ENCODE measurements around the gene MDM1. TPM values are rescaled to one million over a fixed set of nuclear protein-coding genes. Genes with fewer than 3 reads are reported as not detected.
A peak's percentile ranks its signal among the peaks of the same experiment; 100 is the strongest.

Gene MDM1, protein sequence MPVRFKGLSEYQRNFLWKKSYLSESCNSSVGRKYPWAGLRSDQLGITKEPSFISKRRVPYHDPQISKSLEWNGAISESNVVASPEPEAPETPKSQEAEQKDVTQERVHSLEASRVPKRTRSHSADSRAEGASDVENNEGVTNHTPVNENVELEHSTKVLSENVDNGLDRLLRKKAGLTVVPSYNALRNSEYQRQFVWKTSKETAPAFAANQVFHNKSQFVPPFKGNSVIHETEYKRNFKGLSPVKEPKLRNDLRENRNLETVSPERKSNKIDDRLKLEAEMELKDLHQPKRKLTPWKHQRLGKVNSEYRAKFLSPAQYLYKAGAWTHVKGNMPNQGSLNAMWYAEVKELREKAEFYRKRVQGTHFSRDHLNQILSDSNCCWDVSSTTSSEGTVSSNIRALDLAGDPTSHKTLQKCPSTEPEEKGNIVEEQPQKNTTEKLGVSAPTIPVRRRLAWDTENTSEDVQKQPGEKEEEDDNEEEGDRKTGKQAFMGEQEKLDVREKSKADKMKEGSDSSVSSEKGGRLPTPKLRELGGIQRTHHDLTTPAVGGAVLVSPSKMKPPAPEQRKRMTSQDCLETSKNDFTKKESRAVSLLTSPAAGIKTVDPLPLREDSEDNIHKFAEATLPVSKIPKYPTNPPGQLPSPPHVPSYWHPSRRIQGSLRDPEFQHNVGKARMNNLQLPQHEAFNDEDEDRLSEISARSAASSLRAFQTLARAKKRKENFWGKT
- total RNA-seq (2014; rRNA removed; shearing (Covaris generic)): 8.4 and 13.4 TPM in 2 replicates

DNA sequence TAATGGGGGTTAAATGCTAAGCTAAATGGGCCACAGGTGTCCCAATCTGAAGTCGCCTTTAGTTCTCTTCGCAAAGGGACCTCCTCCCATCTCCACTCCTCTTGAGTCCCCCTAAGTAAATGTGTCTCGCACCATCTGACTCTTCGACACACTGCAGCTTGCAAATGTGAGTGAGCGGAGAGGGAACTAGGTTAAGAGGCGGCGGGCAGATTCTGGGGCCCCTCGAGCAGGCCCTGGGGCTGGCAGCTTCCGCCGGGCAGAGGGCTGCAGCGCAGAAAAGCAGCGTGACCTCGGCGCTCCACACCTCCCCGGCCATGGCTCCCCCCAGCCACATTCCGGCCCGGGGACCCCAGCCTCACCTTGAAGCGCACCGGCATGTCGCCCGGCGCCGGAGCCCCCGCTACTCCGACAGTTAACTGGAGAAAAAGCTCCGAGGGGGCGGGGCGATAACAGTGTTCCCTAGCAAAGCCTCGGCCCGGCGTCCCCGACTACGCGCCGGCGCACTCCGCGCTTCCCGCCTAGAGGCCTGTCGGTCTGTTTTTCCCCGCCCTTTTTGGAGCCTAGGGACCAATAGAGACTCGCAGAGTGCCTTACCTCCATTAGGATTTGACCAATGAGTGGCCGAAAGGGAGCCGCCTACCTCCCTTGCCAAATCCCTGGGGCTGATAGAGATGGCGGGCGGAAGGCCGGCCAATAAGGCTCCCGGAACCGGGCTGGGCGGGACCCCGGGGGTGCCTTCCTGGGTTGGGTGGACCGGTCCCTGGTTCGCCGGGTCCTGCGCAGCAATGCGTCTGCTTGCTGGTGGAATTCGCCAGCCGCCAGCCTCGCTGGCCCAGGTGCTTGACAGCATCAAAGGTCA is at the start of gene MDM1:
Gene MDM1, minus strand, starts transcription at position 494 of the 859 bp plus-strand sequence. Its CDS starts 117 bp downstream, at position 377.
- peak; percentile 97 for DNase-seq (ENCODE audit: low spot score)

DNA sequence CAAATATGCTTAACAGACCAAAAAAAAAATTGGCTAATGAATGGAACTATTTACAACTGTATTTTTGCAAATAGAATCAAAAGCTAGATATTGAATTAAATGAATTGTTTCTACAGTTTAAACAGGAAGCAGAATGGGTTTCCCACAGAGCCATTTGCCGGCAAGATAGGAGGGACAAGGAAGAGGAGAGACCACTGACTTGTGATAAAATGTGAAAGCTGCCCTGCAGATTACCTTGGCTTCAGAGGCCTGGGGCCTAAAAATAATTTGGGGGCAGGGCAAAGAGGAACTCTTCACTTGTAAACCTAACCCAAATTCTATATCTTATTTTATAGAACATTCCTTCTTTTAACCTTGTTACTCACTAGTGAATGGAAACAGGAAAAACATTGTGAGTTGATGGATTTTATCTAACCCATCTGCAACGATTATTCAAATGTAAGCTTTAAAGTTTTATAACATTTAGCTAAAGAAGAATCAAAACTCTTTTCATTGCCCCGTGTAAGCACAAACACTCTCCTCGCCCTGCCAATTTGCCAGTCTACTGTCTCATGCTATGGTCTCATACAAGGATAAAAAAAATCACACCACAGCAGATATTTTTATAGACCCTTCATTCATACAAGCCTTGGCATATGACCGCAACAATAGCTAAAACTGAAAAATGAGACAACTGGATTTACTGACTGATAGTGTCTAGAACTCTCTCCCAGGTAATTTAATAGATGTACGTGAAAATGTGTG is 49.5 kb upstream of the MDM1 start:
- no peak for DNase-seq (ENCODE audit: low spot score)

DNA sequence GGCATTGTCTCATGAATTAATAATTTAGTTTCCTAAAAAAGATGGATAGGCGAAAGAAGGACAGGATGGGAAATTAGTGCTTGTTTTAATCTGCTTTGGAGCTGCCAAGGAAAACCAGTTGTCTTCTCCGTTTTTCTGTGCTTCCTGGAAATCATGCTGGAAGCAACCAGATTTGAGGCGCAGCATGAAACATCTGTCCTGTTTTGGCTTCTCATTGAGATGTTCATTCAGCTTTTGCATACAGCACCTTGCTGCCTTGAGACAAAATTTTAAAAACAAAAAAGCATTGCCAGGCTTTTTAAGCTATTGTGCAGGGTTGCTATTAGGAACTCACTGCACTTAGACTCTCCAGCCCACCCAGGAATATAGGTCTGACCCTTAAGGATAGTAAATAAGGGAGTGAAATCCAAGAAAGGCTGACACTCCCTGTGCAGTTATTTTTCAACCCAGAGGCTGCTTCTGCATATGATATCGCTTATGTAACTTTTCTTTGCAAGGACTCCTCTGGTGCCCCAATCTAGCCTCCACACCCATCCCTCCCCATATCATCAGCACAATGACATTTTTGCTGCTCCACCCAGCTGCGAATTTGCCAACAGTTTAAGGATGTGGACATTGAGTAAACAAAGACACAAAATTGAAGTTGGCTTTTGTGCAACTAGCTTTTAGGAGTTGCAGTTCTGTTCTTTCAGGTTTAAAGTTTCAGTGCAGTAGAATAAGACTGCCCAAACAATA is 46.9 kb upstream of the MDM1 start:
- DNase-seq (ENCODE audit: low spot score): no peak

DNA sequence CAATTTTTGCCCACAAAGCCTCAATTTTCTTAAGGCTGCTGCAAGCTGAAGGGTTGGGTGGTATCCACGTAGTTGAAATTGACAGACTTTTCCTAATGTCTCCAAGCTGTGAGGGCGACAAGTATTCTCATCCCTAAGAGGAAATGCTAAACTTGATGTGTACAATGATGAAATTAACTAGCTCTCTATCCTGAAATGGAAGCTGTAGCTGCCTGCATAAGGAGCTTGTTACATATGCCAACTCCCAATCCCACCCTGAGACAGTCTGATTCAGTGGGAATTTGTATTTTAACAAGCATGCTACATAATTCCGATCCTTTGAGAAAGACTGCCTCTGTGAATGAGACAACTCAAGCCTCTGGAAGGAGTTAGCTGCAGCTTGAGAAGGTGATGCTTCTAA is 45.7 kb upstream of the MDM1 start:
- no peak for DNase-seq (ENCODE audit: low spot score)

DNA sequence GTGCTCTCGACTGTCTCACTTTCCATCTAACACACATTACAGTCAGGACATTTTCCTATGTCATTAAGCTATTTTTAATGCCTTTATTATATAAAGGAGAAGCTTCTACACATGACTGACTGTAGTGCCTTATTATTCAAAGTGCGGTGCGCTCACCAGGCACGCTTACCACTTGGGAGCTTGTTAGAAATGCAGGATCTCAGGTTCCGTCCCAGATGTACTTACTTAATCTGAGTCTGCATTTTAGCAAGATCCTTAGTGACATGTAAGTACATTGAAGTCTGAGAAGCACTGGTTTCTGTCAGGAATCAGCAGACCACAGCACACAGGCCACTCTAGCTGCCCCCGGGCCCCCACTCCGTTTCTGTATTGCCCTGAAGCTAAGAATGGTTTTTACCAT is 44.7 kb upstream of the MDM1 start:
- no peak for DNase-seq (ENCODE audit: low spot score)

DNA sequence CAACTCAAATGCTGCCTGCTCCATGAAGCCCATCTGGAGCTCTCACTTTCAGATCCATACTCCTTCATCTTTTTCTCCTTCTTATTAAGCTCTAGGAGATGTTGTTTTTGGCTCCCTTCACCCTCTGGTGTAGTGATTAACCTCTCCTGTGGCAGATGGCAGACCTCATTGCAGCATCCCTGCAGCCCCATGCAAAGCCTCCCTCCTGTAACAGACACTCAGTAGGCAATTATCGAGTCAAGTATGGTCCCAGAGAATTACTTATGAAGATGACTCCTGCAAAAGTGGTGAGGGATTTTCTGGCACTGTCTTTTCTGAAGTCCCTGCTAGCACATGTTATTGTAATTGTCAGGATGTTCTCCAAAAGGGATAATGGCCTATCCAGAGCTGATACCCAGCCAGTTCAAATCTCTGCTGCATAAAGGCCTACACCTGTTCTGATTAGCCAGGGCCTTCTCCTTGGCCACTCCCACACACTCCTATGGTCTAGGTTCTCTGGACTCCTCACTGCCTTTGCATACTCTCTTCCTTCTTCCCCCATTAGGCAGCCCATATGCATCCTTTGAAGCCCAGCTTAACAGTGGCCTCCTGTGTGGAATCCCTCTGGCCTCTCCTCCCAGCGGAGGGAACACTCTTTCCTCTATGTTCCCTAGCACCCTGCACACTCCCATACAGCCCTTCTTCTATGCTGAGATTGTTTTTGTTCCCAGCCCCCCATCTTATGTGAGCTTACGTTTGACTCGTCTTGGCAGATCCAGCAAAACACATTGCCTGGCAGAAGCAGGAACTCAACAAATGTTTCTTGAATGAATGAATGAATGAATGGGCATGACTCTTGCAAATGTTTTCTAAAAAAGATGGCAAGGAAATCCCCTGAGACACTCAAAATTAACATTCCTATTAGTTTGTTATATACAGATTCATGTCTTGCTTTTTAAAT is 43.9 kb upstream of the MDM1 start:
- no peak for DNase-seq (ENCODE audit: low spot score)

DNA sequence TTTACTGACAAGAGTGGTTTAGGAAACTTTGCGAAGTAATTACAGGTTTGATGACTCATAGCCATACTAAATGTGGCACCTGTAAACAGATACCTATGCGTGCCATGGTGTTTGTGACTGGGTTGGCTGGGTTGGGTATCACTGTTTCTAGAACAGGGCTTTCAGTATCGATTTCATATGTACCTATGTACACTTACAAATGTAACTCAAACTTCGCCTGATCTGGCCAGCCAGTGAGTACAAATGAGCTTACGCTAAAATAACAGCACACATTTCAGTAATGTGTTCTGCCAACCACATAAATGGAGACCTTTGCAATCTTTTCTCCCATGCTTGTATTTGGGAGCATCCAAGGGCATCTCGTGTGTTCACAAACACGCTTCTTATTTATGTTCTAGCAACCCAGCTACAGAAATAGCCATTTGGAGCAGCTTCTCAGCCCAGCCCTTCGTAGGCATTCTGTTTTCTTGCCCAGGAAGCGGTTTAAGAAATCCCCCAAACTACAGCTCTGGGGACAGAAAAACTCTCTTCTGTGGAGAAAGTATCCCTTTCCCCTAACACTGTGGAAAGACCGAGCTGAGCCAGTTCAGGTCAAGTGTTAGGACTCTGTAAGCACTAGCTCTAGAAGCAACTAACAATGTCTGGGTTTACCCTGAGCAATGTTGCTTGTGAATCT is 42.3 kb upstream of the MDM1 start:
- peak; percentile 21 for DNase-seq (ENCODE audit: low spot score)

DNA sequence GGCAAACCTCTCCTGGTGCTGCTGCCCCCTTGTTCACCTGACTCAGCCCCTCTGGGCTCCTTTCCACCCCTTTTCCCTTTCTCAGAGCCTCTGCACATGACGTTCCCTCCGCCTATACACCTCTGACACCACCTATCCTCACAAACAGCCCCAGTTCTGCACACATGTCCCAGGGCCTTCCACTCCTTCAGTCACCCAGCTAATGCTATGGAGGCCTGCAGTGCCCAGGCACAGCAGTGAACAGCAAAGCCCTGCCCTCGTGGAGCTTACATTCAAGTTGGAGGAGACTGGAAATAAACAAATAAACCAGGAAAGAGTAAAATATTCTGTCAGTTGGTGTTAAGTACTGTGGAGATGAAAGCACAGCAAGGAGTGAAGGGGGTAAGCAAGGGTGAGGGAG is 38.5 kb upstream of the MDM1 start:
- no peak for DNase-seq (ENCODE audit: low spot score)

DNA sequence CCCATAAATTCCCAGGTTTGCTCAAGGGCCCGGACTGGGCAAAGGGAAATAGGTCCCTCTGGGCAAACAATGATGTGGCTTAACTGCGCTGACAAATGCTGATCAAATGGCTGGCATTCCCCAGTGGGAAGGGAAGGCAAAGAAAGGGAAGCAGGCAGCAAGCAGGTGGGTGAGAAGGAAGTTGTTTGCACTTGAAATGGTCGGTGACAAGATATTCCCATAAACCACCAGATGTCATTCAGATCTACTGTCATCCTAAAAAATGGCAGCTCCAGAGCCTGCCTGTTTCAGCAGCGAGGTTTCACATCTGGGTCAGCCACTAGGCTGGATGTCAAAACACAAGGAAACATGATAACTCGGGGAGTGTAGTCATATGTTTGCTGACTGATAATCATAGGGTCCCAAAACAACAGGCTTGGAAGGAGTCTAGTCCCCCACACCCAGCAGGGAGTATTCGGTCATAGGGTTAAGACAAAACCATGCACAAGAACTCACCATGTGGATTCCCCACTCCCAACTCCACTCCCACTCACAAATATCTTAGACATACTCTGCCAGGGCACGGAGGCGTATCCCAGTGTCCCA is 37.9 kb upstream of the MDM1 start:
- DNase-seq (ENCODE audit: low spot score): no peak

DNA sequence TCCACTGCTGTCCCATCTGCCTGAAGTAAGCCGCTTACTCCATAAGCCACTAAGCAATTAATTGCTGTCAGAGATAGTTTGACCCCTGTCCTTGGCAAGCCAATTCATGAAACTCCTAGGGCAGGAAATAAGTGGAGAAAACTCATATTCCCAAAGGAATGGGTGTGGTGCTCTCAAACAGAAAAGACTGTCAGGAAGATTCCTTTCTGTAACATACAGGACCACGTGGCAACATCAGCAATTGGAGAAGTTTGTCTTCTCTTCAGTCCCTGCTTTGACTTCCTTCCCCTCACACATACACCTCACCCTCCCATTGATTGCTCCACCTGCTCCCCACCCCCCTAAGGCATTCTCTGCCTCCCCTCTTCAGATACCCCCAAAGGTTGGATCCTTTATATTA is 36.2 kb upstream of the MDM1 start:
- DNase-seq (ENCODE audit: low spot score): no peak

DNA sequence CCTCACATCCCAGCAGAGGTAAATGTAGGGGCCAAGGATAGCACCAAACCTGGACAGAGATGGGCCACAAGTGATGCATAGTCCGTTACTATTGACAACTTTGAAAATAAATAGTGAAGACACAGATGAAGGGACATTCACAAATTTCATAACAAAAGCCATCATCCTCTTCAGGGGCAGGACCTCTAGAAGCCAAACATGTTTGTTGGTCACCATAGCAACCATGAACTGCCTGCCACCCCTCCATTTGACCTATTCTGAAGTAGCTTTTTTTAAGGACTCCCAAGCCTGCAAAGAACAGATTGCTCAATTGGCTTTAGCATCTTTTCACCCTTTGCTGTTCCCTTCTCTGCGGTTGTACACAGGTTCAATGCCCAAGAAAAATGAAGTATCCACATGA is 35.7 kb upstream of the MDM1 start:
- DNase-seq (ENCODE audit: low spot score): no peak

DNA sequence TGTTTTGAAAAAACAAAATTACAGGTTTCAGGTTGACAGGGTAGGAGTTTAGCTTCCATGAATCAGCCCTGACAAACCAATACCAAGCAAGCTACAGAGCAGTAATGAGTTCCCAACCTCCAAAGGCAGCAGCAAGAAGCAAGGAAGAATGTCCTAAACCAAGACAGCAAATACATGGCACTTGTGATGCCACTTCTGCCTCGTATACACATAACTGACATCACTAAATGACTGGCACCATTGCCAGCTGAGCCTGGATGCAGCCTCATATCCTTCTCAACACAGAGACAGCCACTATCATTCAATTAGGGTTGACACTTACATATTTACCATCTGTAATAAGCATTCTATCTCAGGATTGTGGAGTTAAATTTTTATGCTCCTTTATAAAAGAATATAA is 35.0 kb upstream of the MDM1 start:
- no peak for DNase-seq (ENCODE audit: low spot score)

DNA sequence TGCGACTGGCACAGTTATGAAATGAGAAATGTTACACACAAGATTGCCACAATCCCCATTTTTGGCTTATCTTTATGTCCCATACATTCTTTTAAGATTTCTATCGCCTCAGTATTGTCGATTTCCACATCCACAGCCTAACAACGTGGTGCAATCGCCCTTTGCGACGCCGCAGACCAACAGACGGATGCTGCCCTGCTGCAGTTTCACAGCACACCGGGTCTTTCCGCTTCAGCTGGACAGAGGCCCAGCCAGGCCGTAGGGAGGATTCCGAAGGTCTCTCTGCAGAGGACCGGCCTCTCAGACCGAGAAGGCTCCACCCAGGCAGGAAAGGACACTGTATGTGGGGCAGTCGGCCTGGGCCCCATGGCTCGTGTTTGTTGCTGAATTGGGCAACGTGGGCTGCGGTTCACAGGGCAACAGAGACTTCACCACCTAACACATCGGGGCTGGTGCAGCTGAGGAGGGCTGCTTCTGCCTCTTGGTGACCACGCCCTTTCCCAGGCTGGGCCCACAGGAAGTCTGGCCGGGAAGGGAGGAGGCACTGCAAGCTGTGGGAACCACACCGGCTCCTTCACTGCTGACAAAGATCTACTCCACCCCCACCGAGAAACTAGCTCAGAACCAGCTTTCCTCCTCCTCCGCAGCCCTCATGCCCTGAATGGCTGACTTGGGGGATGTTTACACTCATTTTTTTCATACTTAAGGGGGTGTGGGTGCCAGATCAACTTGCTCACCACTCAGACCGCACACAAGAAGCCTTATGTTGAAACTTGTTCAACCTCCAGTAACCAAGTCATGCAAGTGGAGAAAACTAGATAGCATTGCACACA is 32.9 kb upstream of the MDM1 start:
- peak; percentile 97 for DNase-seq (ENCODE audit: low spot score)

DNA sequence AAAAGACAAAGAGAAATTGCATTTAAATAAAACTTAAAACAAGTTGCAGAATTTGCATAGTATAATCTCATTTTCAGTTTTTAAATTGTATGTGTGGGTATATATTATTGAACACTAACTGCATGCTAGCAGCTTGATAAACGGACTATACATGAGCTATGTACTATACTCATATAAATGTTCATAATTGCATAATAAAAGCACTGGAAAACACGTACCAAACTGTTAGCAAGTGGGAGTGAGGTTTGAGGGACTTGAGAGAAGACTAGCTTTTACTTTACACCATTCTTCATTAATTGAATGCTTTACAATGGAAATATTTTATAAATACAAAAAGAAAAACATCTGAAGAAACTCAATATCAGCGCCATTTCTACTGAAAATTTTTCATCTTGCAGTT is 32.2 kb upstream of the MDM1 start:
- DNase-seq (ENCODE audit: low spot score): no peak

DNA sequence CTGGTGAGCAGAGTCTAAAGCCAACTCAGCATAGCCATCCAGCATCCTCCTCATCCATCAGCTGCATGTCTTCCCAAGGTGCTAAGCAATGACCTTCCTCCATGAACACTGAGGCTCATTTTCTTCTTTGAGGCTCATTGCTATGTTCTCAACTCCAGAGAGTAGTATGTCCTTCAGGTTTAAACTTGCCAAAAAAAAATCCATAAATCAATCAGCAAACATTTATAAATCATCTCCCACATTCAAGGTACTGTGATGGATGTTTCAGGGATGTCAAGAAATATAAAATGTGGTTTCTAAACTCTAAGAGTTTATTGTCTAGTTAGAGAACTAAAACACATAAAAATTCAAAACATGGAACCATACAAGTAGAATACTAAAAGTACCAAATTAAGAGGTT is 29.8 kb upstream of the MDM1 start:
- DNase-seq (ENCODE audit: low spot score): no peak

DNA sequence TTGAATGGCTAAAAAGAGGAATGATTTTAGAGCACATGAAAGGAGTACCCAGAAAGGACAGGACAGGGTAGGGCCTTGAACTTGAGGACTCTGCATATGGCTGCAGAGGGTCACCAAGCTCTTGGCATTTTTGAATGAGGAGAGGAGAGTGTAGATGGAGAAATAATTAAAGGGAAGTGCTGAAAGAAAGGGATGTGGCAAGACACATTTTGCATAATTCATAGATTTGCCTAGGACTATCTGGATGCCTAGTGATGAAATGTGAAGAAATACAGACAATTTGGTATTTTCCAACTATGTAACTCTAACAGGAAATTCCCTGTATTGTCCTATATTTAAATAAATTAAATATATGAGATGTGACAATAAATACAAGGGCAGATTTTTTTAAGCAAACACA is 27.5 kb upstream of the MDM1 start:
- no peak for DNase-seq (ENCODE audit: low spot score)

DNA sequence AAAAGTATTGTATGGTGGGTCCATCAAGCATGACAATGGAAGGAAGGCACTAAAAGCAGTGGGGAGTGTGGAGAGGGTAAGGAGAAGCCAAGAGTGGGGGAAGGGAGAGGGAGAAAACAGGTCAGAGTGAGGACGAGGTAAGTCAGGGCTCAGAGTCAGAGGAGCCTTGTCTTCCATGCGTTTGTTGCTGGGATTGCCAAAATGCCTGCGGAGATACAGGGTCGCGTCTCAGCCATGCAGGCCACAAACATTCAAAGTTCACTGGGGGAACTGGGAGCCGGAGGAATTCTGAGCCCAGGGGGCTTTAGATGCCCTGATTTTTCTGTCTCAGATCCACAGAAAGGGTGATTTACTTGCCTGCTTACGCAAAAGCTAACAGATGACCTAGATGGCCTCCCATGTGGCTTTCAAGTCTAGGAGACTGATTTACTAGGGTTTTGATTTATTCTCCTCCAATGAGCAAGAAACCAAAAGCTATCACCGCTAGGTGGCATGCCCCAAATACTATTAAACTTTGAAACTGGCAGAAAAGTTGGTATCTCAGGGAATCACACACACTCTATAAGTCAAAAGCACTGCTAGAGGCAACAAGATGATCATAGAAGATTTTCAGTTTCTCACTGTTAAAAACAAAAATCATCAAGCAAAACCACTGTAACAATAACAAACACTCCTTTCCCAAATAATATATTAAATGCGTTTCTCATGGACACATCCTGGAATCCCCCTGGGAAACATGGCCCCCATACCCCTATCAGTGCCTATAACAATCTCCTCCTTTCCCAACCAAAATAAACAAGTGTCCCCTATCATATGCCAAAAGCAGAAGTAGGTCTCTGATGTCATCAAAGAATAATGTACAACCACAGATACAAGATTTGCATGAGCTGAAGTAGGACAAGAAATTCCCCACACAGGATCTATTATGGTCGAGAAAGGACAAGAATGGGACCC is 26.6 kb upstream of the MDM1 start:
- peak; percentile 70 for DNase-seq (ENCODE audit: low spot score)
